Measurements from ENCODE around the gene PAN3. TPM values are rescaled to one million over a fixed set of nuclear protein-coding genes. Genes with fewer than 3 reads are reported as not detected.

Gene PAN3
- total RNA-seq, 4 donors from 2014 or later: 26.0 to 45.0 (median 34.1) TPM

DNA sequence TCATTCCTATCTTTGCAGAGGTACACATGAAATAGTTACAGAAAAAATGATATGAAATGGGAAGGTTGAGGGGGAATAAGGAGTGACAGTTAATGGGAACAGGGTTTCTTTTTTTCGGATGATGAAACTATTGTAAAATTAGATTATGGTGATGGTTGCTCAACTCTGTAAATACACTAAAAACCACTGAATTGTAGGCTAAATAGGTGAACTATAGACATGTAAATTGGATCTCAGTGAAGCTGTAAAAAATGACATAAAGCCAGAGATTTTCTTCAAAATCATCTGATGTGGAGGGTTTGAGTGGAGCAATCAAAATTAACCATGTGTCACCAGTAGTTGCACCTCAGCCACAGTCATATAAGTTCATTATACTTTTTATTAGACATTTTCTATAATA is 31.4 kb upstream of the PAN3 start:
- Histone ChIP-seq H3K27ac (no peak overlapping the region), H3K9me3 (no peaks in the 10 kb centered on the region), H3K27me3 (peaks cover 25% of the 10 kb centered on the region), H3K4me3 (no peak overlapping the region), H3K4me1 (no peaks in the 10 kb centered on the region), H3K36me3 (no peaks in the 10 kb centered on the region)
- ATAC-seq: no peak
- TF ChIP-seq EP300 (IDR thresholded peaks at IDR 0.05) (no peak), CTCF (IDR thresholded peaks at IDR 0.05) (no peak), POLR2A (IDR thresholded peaks at IDR 0.05) (no peak), POLR2AphosphoS5 (IDR thresholded peaks at IDR 0.05) (no peak)
- 33 to 57% methylated on average over 1 of the region's 1 CpG for WGBS, 2 donors (ENCODE audit: low coverage in 1 of 2)

- ATAC-seq: no peak
- no peak overlapping the region for H3K27ac ChIP-seq
- H3K27me3 ChIP-seq: peaks cover 4% of the 10 kb centered on the region
- 76 to 78% methylated on average over 3 of the region's 3 CpGs for WGBS, 2 donors (ENCODE audit: low coverage in 1 of 2)
- no peak overlapping the region for H3K4me3 ChIP-seq
- no peaks in the 10 kb centered on the region for H3K4me1 ChIP-seq
- TF ChIP-seq CTCF (IDR thresholded peaks at IDR 0.05) (no peak), POLR2AphosphoS5 (IDR thresholded peaks at IDR 0.05) (no peak), POLR2A (IDR thresholded peaks at IDR 0.05) (no peak), EP300 (IDR thresholded peaks at IDR 0.05) (no peak)
- no peaks in the 10 kb centered on the region for H3K9me3 ChIP-seq
- H3K36me3 ChIP-seq: no peaks in the 10 kb centered on the region
These were observed 27.9 kb upstream of the PAN3 start for GRCh38 chr13:28110414-28110813.

GRCh38 chr13:28116736-28117135 is 21.6 kb upstream of the PAN3 start:
- no peak for ATAC-seq
- Histone ChIP-seq H3K27ac (no peak overlapping the region), H3K4me3 (no peak overlapping the region), H3K27me3 (peaks cover 15% of the 10 kb centered on the region), H3K4me1 (peaks cover 0 to 8% (median 0%) of the 10 kb centered on the region in 3 donors), H3K36me3 (no peaks in the 10 kb centered on the region), H3K9me3 (no peaks in the 10 kb centered on the region)
- 42 to 43% methylated on average over 1 of the region's 1 CpG for WGBS, 2 donors (ENCODE audit: low coverage in 1 of 2)
- no peak for TF ChIP-seq EP300 (IDR thresholded peaks at IDR 0.05)
- TF ChIP-seq POLR2A (IDR thresholded peaks at IDR 0.05): no peak
- no peak for TF ChIP-seq CTCF (IDR thresholded peaks at IDR 0.05)
- no peak for TF ChIP-seq POLR2AphosphoS5 (IDR thresholded peaks at IDR 0.05)

- Histone ChIP-seq H3K36me3 (no peaks in the 10 kb centered on the region), H3K4me1 (peaks cover 0 to 8% (median 0%) of the 10 kb centered on the region in 3 donors), H3K27ac (no peak overlapping the region), H3K9me3 (no peaks in the 10 kb centered on the region), H3K4me3 (no peak overlapping the region), H3K27me3 (peaks cover 20% of the 10 kb centered on the region)
- no peak for ATAC-seq
- 64 to 80% methylated on average over 6 to 8 of the region's 9 CpGs for WGBS, 2 donors (ENCODE audit: low coverage in 1 of 2)
- no peak for TF ChIP-seq CTCF (IDR thresholded peaks at IDR 0.05)
- TF ChIP-seq EP300 (IDR thresholded peaks at IDR 0.05): no peak
- no peak for TF ChIP-seq POLR2A (IDR thresholded peaks at IDR 0.05)
- no peak for TF ChIP-seq POLR2AphosphoS5 (IDR thresholded peaks at IDR 0.05)
These were observed 20.5 kb upstream of the PAN3 start for GRCh38 chr13:28117689-28118377.

DNA sequence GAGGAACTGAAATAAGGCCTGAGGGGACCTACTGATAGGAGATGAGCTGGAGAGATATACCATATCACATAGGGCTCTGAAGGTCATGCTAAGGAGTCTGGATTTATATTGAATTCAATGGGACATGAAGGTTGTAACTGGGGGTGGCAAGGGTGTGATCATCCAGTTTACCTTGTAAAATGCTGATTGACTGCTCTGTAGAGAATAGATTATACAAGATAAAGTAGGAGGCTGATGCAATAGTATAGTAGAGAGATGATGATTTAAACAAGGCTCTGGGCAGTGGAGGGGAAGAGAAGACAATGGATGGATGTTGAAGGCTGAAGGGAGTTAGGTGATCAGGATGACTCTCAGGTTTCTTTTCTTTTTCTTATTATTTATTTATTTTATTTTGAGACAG is 18.0 kb upstream of the PAN3 start:
- no peaks in the 10 kb centered on the region for H3K36me3 ChIP-seq
- H3K27ac ChIP-seq: no peak overlapping the region
- H3K4me3 ChIP-seq: no peak overlapping the region
- ATAC-seq: no peak
- TF ChIP-seq POLR2A (IDR thresholded peaks at IDR 0.05): no peak
- TF ChIP-seq POLR2AphosphoS5 (IDR thresholded peaks at IDR 0.05): no peak
- no peak for TF ChIP-seq EP300 (IDR thresholded peaks at IDR 0.05)
- TF ChIP-seq CTCF (IDR thresholded peaks at IDR 0.05): no peak
- peaks cover 39% of the 10 kb centered on the region for H3K27me3 ChIP-seq
- H3K4me1 ChIP-seq: peaks cover 0 to 8% (median 0%) of the 10 kb centered on the region in 3 donors
- no peaks in the 10 kb centered on the region for H3K9me3 ChIP-seq
